Endothelial cell (in vitro differentiated cells): ENCODE results near the gene HPD. TPM values are rescaled to one million over a fixed set of nuclear protein-coding genes. Genes with fewer than 3 reads are reported as not detected.

ENCODE experiments used
- DNase-seq: peaks from one replicate; pipeline ENCODE4 v3.0.0; 2021; ENCODE audit warnings: low spot score
- H3K27ac Mint-ChIP-seq: one replicate; pipeline ENCODE4 v1.8.0; 2021; ENCODE audit warnings: mixed read lengths, inconsistent platforms; ENCODE audit not compliant: unreplicated experiment
- H3K27me3 Mint-ChIP-seq: one replicate; pipeline ENCODE4 v1.8.0; 2021; ENCODE audit warnings: mild to moderate bottlenecking, moderate library complexity, mixed read lengths, inconsistent platforms; ENCODE audit not compliant: unreplicated experiment
- H3K36me3 Mint-ChIP-seq: one replicate; pipeline ENCODE4 v1.8.0; 2021; ENCODE audit warnings: mild to moderate bottlenecking, low read depth, mixed read lengths, inconsistent platforms; ENCODE audit not compliant: unreplicated experiment
- H3K4me1 Mint-ChIP-seq: one replicate; pipeline ENCODE4 v1.8.0; 2021; ENCODE audit warnings: mild to moderate bottlenecking, mixed read lengths, inconsistent platforms; ENCODE audit not compliant: unreplicated experiment
- H3K4me3 Mint-ChIP-seq: one replicate; pipeline ENCODE4 v1.8.0; 2021; ENCODE audit warnings: mild to moderate bottlenecking, mixed read lengths, inconsistent platforms; ENCODE audit not compliant: unreplicated experiment
- H3K9me3 Mint-ChIP-seq: one replicate; pipeline ENCODE4 v1.8.0; 2021; ENCODE audit warnings: mixed read lengths, inconsistent platforms; ENCODE audit not compliant: unreplicated experiment
- total RNA-seq: library from RNA; stranded (reverse); fragmentation: NEBNext Ultra II Directional; extraction: Animal tissue kit (Norgen Biotek cat#: 25700); gene quantifications from one replicate; pipeline ENCODE4 v1.2.1, GENCODE V29; 2021; ENCODE audit not compliant: unreplicated experiment
- TF ChIP-seq, protein P1 (sequence below): fragments of 200-600 bp; sonication (generic); IDR thresholded peaks from one replicate; pipeline ENCODE4 v1.5.0; 2021; ENCODE audit warnings: antibody characterized with exemption; ENCODE audit not compliant: unreplicated experiment

The HPD gene
- total RNA-seq, 1 donor from 2014 or later: not detected

DNA sequence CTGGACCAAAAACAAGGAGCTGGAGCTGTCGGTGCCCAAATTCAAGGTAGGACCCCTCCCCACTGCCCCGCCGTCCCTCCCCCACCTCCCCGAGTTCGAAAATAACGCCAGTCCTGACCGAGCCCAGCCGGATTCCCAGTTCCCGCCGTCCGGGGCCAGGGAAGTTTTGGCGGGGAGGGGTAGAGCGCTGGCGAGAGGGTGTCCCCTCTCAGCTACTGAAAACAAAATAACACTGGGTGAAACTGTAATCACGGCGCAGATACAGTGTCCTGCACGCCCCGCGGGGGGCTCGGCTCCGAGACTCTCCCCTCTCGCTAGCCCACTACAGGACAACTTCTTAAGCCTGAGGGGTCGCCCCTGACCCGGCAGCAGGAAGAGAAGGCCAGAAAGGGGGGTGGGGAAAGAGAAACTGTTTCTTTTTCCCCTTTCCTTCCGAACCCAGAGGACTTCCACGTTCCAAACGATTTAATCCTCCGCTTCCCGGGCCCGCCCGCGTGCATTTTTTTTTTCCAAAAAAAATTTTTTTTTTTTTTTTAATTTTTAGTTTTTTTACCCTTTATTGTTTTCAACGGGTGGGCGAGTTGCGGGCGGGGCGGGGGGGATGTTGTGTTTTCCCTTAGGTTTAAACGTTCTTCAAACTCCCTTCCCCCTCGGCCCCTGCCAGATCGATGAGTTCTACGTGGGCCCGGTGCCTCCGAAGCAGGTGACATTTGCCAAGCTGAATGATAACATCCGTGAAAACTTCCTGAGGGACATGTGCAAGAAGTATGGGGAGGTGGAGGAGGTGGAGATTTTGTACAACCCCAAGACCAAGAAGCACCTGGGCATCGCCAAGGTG lies 53.3 kb downstream of the HPD start:
- H3K4me3 Mint-ChIP-seq: peak overlapping the region; percentile 96
- H3K4me1 Mint-ChIP-seq: peaks cover 25% of the 10 kb centered on the region
- peaks cover 29% of the 10 kb centered on the region for H3K27me3 Mint-ChIP-seq
- peaks cover 31% of the 10 kb centered on the region for H3K36me3 Mint-ChIP-seq
- no peak for DNase-seq
- TF ChIP-seq, protein P1, sequence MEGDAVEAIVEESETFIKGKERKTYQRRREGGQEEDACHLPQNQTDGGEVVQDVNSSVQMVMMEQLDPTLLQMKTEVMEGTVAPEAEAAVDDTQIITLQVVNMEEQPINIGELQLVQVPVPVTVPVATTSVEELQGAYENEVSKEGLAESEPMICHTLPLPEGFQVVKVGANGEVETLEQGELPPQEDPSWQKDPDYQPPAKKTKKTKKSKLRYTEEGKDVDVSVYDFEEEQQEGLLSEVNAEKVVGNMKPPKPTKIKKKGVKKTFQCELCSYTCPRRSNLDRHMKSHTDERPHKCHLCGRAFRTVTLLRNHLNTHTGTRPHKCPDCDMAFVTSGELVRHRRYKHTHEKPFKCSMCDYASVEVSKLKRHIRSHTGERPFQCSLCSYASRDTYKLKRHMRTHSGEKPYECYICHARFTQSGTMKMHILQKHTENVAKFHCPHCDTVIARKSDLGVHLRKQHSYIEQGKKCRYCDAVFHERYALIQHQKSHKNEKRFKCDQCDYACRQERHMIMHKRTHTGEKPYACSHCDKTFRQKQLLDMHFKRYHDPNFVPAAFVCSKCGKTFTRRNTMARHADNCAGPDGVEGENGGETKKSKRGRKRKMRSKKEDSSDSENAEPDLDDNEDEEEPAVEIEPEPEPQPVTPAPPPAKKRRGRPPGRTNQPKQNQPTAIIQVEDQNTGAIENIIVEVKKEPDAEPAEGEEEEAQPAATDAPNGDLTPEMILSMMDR: no peak
- H3K27ac Mint-ChIP-seq: peak overlapping the region; percentile 24
- no peaks in the 10 kb centered on the region for H3K9me3 Mint-ChIP-seq

DNA sequence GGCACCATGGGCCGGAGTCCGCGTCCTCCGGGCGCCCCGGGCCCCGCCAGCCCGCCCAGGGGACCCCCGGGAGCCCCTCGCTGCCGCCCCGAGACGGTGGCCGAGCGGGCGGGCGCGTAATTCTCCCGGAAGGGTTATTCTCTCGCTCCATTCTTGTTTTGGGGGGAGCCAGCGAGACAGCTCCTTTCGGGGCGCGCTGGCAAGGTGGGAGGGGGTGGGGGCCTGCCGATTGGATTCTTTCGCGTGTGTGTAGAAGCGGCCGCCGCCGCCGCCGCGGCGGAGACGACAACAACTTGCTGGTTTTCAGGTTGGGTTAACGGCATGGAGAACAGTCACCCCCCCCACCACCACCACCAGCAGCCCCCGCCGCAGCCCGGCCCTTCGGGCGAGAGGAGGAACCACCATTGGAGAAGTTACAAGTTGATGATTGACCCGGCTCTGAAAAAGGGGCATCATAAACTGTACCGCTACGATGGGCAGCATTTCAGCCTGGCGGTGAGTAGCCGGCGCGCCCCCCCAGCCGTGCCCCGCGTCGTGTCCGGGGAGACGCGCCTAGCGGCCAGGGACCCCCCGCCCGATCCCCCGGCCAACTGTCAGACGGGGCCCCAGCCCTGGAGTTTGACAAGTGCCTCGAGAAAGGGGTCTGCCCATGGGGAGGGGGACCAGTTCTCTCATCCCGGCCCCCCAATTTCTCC lies 54.1 kb downstream of the HPD start:
- Mint-ChIP-seq H3K27me3 (peaks cover 30% of the 10 kb centered on the region), H3K27ac (peak overlapping the region; percentile 72), H3K4me3 (peak overlapping the region; percentile 96), H3K9me3 (no peaks in the 10 kb centered on the region), H3K36me3 (peaks cover 30% of the 10 kb centered on the region), H3K4me1 (peaks cover 25% of the 10 kb centered on the region)
- no peak for DNase-seq
- TF ChIP-seq, protein P1: no peak

DNA sequence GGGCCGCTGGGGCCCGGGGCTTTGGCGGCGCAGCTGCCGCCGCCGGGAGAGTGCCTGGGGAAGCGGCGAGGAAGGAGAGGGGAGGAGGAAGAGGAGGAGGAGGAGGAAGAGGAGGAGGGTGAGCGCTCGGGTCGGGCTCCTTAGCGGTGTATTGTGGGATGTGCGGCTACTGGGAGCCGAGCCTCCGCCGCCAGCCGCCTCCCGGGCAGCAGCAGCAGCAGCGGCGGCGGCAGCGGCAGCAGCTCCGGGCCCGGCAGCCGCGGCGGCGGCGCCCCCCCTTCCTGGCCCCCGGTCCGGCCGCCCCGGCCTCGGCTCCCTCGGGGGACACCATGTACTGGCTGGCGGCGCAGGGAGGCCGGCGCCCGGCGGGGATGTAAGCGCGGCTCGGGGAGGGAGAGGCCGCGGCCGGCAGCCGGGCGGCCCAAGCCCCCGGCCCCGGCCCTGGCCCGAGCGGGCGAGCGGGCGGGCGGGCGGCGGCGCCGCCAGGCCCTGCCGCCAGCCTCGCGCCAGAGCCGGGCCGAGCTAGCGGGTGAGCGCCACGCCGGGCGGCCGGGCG lies 54.7 kb downstream of the HPD start, which contains the start of gene SETD1B:
Gene SETD1B, plus strand, starts transcription at position 149 of the 556 bp plus-strand sequence. CDS start 729 bp downstream, outside the sequence.
- Mint-ChIP-seq H3K9me3 (no peaks in the 10 kb centered on the region), H3K36me3 (peaks cover 28% of the 10 kb centered on the region), H3K27me3 (peaks cover 31% of the 10 kb centered on the region), H3K4me3 (peak within 1 kb of the TSS; percentile 97), H3K4me1 (peaks cover 30% of the 10 kb centered on the region), H3K27ac (peak within 1 kb of the TSS; percentile 100)
- TF ChIP-seq, protein P1: no peak
- peak; percentile 47 for DNase-seq

DNA sequence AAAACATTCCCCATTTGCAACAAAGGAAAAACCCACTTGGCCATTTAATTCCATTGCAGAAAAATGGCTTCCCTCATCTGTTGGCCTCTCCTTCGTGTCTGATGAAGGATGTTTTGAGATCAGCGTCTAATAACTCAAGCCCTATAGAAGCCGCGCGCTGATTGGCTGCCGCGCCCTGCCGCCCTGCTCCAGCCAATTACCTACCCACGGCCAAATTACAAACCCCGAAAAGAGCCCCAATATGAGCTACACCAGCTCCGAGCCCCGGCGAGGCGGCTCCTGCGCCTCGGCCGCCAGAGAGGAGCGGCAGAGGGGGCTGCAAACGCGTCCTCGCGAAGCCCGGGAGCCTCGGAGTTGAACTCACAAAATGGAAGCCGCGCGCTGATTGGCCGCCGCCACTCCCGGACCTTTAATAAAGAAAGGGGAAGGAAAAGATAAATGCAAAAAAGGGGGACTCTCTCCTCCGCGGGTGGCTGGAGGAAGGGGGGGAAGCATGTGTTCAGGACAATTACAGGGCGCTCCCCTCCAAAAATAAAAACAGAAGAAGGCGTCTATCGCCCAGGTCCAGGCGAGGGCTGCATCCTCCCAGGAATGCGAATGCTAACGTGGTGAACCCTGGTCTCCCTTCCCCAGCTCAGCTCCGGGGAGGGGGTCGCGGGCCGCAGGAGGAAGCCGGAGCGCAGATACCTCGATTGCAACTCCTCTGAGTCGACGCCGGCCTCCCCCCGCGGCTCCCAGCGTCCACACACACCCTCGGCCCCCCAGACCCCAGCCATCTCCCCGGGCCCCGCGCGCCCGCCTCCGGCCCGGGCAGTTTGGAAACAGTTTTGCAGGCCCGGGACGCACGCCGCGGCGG lies 55.6 kb downstream of the HPD start:
- peak overlapping the region; percentile 97 for H3K4me3 Mint-ChIP-seq
- H3K27ac Mint-ChIP-seq: peak overlapping the region; percentile 100
- no peaks in the 10 kb centered on the region for H3K9me3 Mint-ChIP-seq
- H3K36me3 Mint-ChIP-seq: peaks cover 36% of the 10 kb centered on the region
- H3K27me3 Mint-ChIP-seq: peaks cover 36% of the 10 kb centered on the region
- peak; percentile 79 for DNase-seq
- peaks cover 39% of the 10 kb centered on the region for H3K4me1 Mint-ChIP-seq
- TF ChIP-seq, protein P1: no peak
